ENCODE results near the gene LEP.

DNA sequence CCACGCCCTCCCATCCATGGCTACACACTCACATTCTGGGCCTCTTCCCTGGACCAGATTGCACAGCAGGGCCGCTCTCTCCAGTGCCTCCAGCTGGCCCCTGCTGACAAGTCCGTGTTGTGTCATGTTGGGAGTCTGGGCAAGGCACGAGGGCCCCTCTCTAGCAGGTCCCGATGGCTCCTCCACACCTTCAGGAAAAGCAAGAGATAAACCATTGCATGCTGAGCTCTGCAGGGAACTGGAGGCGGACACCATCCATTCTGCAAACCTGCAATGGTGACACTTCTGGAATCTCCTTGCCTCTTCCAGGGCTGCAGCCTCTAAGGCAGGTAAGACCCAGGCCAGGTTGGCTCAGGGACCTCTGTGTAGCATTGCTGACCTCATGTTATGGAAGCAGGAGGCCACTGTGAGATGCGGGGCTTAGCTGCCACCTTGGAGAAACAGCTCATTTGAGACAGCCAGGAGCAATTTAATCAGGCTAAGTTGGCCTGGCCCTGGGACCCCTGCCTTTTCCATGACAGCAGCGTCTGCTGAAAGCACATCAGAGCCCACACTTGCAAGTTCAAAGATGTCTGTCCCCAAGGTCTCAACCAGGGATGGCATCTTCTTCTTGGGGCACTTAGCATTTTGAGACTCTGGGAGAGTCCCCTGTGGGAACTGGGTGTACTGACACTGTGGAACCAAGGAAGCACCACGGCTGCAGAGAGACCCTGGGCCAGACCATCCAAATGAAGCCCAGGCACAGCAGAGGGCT lies 34.2 kb upstream of the LEP start:
- TF ChIP-seq CTCF (conservative IDR thresholded peaks at IDR 0.05; ENCODE audit: low read length) = no peak
- TF ChIP-seq EZH2phosphoT487 (IDR thresholded peaks at IDR 0.05; ENCODE audit: borderline replicate concordance, low read depth, low read length) = no peak

All from OCI-LY7 (cell line).